Calu3 (cell line): Measurements from ENCODE around the gene INSYN2A. TPM values are rescaled to one million over a fixed set of nuclear protein-coding genes. Genes with fewer than 3 reads are reported as not detected.

Experiments
- BruUV-seq: library from RNA; stranded (reverse); fragments of 400-500 nt; replicated peaks from 2 replicates; lab custom pipeline; 2021; lab: Mats Ljungman, UMichigan
- CTCF ChIA-PET: fragments of 300-600 bp; sonication (Branson Sonifier 250); formaldehyde crosslinking; loops from one replicate; lab custom pipeline; 2022; ENCODE audit warnings: antibody characterized with exemption; lab: Charles Lee
- DNase-seq: peaks from one replicate; pipeline ENCODE4 v3.0.0; 2022
- H3K27ac Mint-ChIP-seq: one replicate; pipeline ENCODE4 v1.8.0; 2022; ENCODE audit warnings: mixed read lengths; ENCODE audit not compliant: unreplicated experiment
- H3K27me3 Mint-ChIP-seq: one replicate; pipeline ENCODE4 v1.8.0; 2022; ENCODE audit warnings: mixed read lengths; ENCODE audit not compliant: unreplicated experiment
- H3K36me3 Mint-ChIP-seq: one replicate; pipeline ENCODE4 v1.8.0; 2022; ENCODE audit warnings: mild to moderate bottlenecking, moderate library complexity, mixed read lengths; ENCODE audit not compliant: insufficient read depth, unreplicated experiment
- H3K4me1 Mint-ChIP-seq: one replicate; pipeline ENCODE4 v1.8.0; 2022; ENCODE audit warnings: mild to moderate bottlenecking, low read depth, mixed read lengths; ENCODE audit not compliant: unreplicated experiment
- H3K4me3 Mint-ChIP-seq: one replicate; pipeline ENCODE4 v1.8.0; 2022; ENCODE audit warnings: mild to moderate bottlenecking, low read depth, moderate library complexity, mixed read lengths; ENCODE audit not compliant: unreplicated experiment
- H3K9me3 Mint-ChIP-seq: one replicate; pipeline ENCODE4 v1.8.0; 2022; ENCODE audit warnings: low read depth, mixed read lengths; ENCODE audit not compliant: unreplicated experiment
- CTCF ChIP-seq: fragments of 200-600 bp; IDR thresholded peaks from one replicate; pipeline ENCODE4 v1.8.0; 2022; ENCODE audit warnings: antibody characterized with exemption; ENCODE audit not compliant: unreplicated experiment
- intact Hi-C: fragments of 100-400 bp; cut with micrococcal nuclease; formaldehyde crosslinking; loops from one replicate; pipeline ENCODE4 v1.10.0; 2022; ENCODE audit not compliant: unreplicated experiment
- total RNA-seq: library from RNA; stranded (reverse); gene quantifications from 2 replicates; pipeline ENCODE4 v1.2.3, GENCODE V29; 2022

INSYN2A gene
- total RNA-seq, 1 experiment from 2014 or later = not detected

- no peak for TF ChIP-seq CTCF
- no TSS peak for BruUV-seq
- Mint-ChIP-seq H3K27me3 (no peaks in the 10 kb centered on the region), H3K4me3 (no peak overlapping the region), H3K36me3 (peaks cover 5% of the 10 kb centered on the region), H3K27ac (no peak overlapping the region), H3K9me3 (no peaks in the 10 kb centered on the region), H3K4me1 (no peaks in the 10 kb centered on the region)
- no peak for DNase-seq
- intact Hi-C loops = no loop called here
- CTCF ChIA-PET = no interaction called here
These were observed 2.3 kb downstream of the INSYN2A start for GRCh38 chr10:127194111-127194510.

GRCh38 chr10:127193125-127193524 lies 3.3 kb downstream of the INSYN2A start:
- Mint-ChIP-seq H3K36me3 (peaks cover 5% of the 10 kb centered on the region), H3K27me3 (no peaks in the 10 kb centered on the region), H3K9me3 (no peaks in the 10 kb centered on the region), H3K27ac (no peak overlapping the region), H3K4me1 (no peaks in the 10 kb centered on the region), H3K4me3 (no peak overlapping the region)
- intact Hi-C loops = no loop called here
- CTCF ChIA-PET = no interaction called here
- no peak for TF ChIP-seq CTCF
- DNase-seq = no peak
- no TSS peak for BruUV-seq

DNA sequence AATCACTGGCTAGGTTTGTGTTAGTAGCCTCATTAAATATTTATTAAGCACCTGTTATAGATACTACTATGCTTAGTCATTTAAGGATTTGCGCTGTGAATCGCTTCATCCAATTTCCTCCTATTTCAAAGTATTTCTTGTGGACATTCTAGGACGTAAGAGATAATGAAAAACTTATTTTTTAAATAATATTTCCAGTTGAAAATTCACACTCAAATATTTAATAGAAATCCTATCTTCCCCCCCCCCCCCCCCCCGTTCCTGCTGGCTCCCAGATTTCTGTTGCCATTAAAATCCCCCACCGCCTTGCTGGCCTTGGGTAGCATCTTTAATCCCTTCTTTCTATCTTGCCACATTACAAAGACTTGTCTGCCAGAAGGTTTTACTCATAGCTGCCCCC lies 6.0 kb downstream of the INSYN2A start:
- TF ChIP-seq CTCF = no peak
- no peak overlapping the region for H3K4me3 Mint-ChIP-seq
- no peaks in the 10 kb centered on the region for H3K27me3 Mint-ChIP-seq
- no TSS peak for BruUV-seq
- no peaks in the 10 kb centered on the region for H3K36me3 Mint-ChIP-seq
- no peak overlapping the region for H3K27ac Mint-ChIP-seq
- no peak for DNase-seq
- no peaks in the 10 kb centered on the region for H3K4me1 Mint-ChIP-seq
- H3K9me3 Mint-ChIP-seq = no peaks in the 10 kb centered on the region
- intact Hi-C loops = no loop called here
- CTCF ChIA-PET = no interaction called here

DNA sequence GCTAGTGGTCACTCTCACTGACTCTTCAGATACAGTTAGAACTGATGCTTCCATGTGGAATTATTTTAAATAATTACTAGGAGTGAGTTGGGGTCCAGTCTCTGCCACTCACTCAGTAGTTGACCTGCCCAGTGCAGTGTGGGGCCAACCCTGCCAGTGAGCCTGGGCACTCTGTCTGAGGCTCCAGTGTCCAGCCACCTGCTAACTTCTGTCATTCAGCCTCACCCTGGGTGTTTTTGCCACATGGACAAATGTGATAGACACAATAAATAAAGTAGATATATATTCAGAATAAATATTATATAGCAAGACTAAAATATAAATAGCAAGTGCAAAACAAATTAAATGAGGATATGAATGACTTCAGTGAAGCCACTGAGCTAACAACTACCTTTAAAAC lies 7.2 kb downstream of the INSYN2A start:
- BruUV-seq = no TSS peak
- intact Hi-C loops = no loop called here
- no peaks in the 10 kb centered on the region for H3K4me1 Mint-ChIP-seq
- CTCF ChIA-PET = no interaction called here
- H3K27me3 Mint-ChIP-seq = no peaks in the 10 kb centered on the region
- no peak overlapping the region for H3K4me3 Mint-ChIP-seq
- no peak for DNase-seq
- H3K9me3 Mint-ChIP-seq = no peaks in the 10 kb centered on the region
- no peak for TF ChIP-seq CTCF
- H3K27ac Mint-ChIP-seq = no peak overlapping the region
- no peaks in the 10 kb centered on the region for H3K36me3 Mint-ChIP-seq
